ENCODE data around the gene HBA2. TPM values are rescaled to one million over a fixed set of nuclear protein-coding genes. Genes with fewer than 3 reads are reported as not detected.
"Not testable (repeated sequence)": the region's sequence is repeated elsewhere in the genome, so short reads cannot be mapped to it uniquely, and the experiment has no call there.

HBA2 gene
- total RNA-seq, 8 experiments from 2014 or later = 0.92 to 3.2 (median 1.1) TPM; not detected in 5

DNA sequence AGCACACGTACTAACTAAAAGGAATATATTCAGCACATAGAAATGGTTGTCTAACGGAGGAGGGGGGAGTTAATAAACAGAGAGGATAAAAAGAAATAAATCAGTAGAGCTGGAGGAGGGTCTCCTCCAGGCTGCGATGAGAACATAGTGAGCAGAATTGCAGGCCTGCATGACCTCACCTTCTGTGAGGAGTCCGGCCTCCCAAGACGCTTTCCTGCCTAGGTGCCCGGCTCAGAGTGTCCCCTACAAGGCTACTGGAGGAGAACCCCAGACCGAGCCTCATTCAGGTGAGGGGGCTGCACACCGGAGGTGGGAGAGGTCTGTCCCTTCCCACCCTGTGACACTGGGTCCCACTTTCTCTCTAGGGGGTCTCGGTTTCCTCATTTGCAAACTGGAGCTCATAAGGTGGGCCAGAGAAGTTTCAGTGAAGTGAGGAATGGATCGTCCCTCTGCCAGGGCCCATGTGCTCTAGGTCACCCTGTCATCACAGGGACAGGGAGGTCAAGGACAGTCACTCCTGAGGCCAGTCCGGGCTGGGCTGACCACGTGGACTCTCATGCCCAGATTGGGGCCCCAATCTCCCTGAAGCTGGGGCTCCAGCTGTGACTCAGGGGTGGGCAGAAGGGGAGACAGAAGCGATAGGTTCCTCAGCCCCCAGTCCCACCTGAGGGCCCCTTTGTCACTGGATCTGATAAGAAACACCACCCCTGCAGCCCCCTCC lies 10.2 kb upstream of the HBA2 start:
- Histone ChIP-seq H3K27ac (no peak overlapping the region), H3K4me3 (no peak overlapping the region), H3K4me1 (replicated peaks in 1 of 2) (peaks cover 17 to 23% of the 10 kb centered on the region in 2 donors)
- WGBS, 10 experiments = 77 to 100% (median 92%) methylated on average over 1 to 4 of the region's 13 CpGs; no CpG with 5 or more reads in 1 of the 10 experiments
- no peak for ATAC-seq (replicated peaks in 6 of 8)
- in situ Hi-C loops (cut with MboI; ENCODE audit: low pct_unique_long_range_greater_than_20kb in 2 of 9, low sequenced_read_pairs in 9 of 9, unreplicated experiment in 9 of 9) = no loop called here

DNA sequence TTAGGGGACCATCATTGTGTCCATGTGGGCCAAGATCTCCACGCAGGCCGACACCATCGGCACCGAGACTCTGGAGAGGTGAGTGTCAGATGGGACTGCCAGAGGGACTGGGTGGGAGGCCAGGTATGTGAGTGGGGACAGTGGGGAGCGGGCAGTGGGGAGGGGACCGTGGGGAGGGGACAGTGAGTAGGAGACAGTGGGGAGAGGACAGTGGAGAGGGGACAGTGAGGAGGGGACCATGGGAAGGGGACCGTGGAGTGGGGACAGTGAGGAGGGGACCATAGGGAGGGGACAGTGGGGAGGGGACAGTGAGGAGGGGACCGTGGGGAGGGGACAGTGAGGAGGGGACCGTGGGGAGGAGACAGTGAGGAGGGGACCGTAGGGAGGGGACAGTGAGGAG lies 9.5 kb upstream of the HBA2 start:
- ATAC-seq (replicated peaks in 6 of 8); in situ Hi-C loops (cut with MboI; ENCODE audit: low pct_unique_long_range_greater_than_20kb in 2 of 9, low sequenced_read_pairs in 9 of 9, unreplicated experiment in 9 of 9); H3K4me3 ChIP-seq; H3K27ac ChIP-seq: not testable (repeated sequence)
- no CpG with 5 or more reads among the region's 10 CpGs for WGBS, 10 experiments
- peaks cover 17 to 23% of the 10 kb centered on the region in 2 donors for H3K4me1 ChIP-seq (replicated peaks in 1 of 2)

DNA sequence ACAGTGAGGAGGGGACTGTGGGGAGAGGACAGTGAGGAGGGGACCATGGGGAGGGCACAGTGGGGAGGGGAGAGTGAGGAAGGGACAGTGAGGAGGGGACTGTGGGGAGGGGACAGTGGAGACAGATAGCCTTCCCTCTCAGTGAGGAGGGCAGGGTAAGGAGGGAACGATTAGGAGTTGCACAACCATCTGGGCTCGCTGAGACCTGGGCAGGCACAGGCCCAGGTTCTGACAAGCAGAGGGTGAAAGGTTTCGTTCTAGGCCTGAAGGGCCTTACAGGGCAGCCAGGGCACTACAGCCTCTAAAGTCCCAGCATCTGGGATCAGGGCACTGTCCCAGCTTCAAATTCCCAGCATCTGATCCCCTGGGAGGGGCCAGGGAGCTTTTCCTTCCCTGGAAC lies 9.0 kb upstream of the HBA2 start:
- in situ Hi-C loops (cut with MboI; ENCODE audit: low pct_unique_long_range_greater_than_20kb in 2 of 9, low sequenced_read_pairs in 9 of 9, unreplicated experiment in 9 of 9) = not testable (repeated sequence)

DNA sequence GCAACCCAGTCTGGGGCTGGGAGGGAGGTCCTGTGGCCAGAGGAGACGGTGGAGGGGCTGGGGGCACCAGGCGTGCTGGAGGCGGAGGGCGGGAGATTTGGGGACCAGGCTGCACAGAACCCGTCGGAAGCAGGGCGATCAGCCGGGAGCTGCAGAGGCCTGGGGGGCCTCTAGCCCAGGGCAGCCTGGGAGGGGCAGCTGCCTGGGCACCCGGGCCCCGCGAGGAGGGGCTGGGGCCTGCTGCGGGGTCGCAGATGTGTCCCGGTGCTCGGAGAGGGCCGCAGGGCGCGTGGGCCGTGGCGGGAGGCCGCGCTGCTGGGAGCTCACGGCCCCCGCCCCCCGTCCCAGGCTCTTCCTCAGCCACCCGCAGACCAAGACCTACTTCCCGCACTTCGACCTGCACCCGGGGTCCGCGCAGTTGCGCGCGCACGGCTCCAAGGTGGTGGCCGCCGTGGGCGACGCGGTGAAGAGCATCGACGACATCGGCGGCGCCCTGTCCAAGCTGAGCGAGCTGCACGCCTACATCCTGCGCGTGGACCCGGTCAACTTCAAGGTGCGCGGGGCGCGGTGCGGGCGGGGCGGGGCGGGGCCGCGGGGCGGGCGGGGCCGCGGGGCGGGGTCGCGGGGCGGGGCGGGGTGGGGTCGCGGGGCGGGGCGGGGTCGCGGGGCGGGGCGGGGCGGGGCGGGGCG lies 8.4 kb upstream of the HBA2 start:
- in situ Hi-C loops (cut with MboI; ENCODE audit: low pct_unique_long_range_greater_than_20kb in 2 of 9, low sequenced_read_pairs in 9 of 9, unreplicated experiment in 9 of 9); H3K4me3 ChIP-seq; H3K27ac ChIP-seq: not testable (repeated sequence)
- WGBS, 10 experiments = no CpG with 5 or more reads among the region's 80 CpGs
- H3K4me1 ChIP-seq (replicated peaks in 1 of 2) = peaks cover 17 to 23% of the 10 kb centered on the region in 2 donors
- ATAC-seq (replicated peaks in 6 of 8) = peak in 6 of 8 experiments; percentile 41 to 76 (median 71)

More for the DNA sequence above, 9.0 kb upstream of the HBA2 start:
- no CpG with 5 or more reads among the region's 3 CpGs for WGBS, 10 experiments
- H3K27ac ChIP-seq, H3K4me3 ChIP-seq: not testable (repeated sequence)
- ATAC-seq (replicated peaks in 6 of 8) = peak in 5 of 8 experiments; percentile 4 to 19 (median 17)
- H3K4me1 ChIP-seq (replicated peaks in 1 of 2) = peaks cover 17 to 23% of the 10 kb centered on the region in 2 donors

DNA sequence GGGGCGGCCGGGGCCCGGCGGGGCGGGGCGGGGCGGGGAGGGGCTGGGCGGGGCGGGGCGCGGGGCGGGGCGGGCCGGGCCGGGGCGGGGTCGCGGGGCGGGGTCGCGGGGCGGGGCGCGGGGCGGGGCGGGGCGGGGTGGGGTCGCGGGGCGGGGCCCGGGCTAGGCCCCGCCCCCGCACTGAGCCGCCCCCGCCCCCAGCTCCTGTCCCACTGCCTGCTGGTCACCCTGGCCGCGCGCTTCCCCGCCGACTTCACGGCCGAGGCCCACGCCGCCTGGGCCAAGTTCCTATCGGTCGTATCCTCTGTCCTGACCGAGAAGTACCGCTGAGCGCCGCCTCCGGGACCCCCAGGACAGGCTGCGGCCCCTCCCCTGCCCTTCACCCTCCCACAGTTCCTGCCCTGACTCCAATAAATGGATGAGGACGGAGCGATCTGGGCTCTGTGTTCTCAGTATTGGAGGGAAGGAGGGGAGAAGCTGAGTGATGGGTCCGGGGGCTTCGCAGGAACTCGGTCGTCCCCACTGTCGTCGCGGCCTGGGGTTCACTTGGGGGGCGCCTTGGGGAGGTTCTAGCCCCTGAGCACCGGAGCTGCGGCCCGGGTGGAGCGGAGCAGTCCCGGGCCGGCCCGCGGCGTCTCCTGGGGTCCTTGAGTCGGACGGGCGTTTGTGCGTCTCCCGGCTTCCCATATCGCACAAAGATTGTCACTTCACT lies 7.7 kb upstream of the HBA2 start:
- H3K27ac ChIP-seq = no peak overlapping the region
- WGBS, 10 experiments = 0 to 20% (median 0%) methylated on average over 1 of the region's 77 CpGs; no CpG with 5 or more reads in 7 of the 10 experiments
- in situ Hi-C loops (cut with MboI; ENCODE audit: low pct_unique_long_range_greater_than_20kb in 2 of 9, low sequenced_read_pairs in 9 of 9, unreplicated experiment in 9 of 9) = no loop called here
- H3K4me1 ChIP-seq (replicated peaks in 1 of 2) = peaks cover 17 to 23% of the 10 kb centered on the region in 2 donors
- H3K4me3 ChIP-seq = peak overlapping the region in 2 of 5 donors; percentile 19 to 34
- peak in 5 of 8 experiments; percentile 46 to 53 (median 50) for ATAC-seq (replicated peaks in 6 of 8)

DNA sequence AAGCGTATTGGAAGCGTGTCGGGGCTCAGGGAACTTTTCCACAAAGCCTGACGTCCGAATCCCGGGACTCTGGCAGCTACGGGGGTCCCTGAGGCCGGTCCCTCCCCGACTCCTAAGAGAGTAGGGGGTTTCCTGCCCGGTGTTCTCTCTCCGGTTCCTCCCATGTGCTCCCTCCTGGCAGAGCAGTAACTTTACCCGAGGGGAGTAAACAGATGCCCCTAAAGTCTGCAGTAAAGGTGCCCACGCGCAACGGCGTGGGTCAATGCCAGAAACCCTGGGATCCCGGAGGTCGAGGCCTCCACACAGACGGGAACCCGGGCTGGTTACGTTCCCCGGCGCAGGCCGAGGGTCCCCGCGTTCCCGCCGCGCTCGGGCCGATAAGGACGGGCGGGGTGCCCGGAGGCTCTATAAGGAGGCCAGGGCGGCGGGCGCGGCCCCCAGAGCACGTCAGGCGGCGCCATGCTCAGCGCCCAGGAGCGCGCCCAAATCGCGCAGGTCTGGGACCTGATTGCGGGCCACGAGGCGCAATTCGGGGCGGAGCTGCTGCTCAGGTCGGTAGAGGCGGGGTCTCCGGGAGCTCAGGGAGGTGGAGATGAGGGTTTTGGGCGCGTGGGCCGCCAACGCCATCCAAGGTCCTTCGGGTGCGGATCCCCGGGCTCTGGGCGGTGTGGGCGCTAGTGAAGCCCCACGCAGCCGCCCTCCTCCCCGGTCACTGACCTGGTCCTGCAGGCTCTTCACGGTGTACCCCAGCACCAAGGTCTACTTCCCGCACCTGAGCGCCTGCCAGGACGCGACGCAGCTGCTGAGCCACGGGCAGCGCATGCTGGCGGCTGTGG lies 6.9 kb upstream of the HBA2 start, which contains the start of gene HBM:
Gene HBM (plus strand): TSS at position 440 of the 836 bp plus-strand sequence. CDS start 20 bp downstream, at position 460.
- H3K27ac ChIP-seq = no peak within 1 kb of the TSS
- WGBS, 10 experiments = 0 to 4% (median 1%) methylated on average over 1 to 7 of the region's 75 CpGs; no CpG with 5 or more reads in 4 of the 10 experiments
- peaks cover 17 to 23% of the 10 kb centered on the region in 2 donors for H3K4me1 ChIP-seq (replicated peaks in 1 of 2)
- in situ Hi-C loops (cut with MboI; ENCODE audit: low pct_unique_long_range_greater_than_20kb in 2 of 9, low sequenced_read_pairs in 9 of 9, unreplicated experiment in 9 of 9) = no loop called here
- H3K4me3 ChIP-seq = peak within 1 kb of the TSS in 2 of 5 donors; percentile 19 to 34
- ATAC-seq (replicated peaks in 6 of 8) = peak in 2 of 8 experiments; percentile 9 to 12

DNA sequence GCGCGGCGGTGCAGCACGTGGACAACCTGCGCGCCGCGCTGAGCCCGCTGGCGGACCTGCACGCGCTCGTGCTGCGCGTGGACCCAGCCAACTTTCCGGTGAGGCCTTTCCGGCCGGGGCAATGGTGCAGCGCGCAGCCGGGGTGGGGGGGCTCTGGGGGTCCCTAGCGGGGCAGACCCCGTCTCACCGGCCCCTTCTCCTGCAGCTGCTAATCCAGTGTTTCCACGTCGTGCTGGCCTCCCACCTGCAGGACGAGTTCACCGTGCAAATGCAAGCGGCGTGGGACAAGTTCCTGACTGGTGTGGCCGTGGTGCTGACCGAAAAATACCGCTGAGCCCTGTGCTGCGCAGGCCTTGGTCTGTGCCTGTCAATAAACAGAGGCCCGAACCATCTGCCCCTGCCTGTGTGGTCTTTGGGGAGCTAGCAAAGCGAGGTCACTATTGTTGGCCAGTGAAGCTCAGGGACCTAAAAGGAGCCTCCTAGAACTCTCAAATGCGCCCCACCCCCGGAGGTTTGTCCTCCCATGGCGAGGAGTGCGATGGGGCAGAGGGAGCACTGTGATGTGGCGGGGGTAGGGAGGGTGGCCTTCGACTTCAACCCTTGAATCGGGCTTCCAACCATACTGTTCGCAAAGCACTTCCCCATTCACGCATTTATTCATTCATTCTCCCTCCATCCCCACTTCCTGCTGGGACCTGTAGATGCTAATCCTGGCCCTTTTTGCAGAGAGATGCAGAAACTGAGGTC lies 6.1 kb upstream of the HBA2 start:
- WGBS, 10 experiments = 0 to 20% (median 0%) methylated on average over 1 to 8 of the region's 45 CpGs; no CpG with 5 or more reads in 1 of the 10 experiments
- in situ Hi-C loops (cut with MboI; ENCODE audit: low pct_unique_long_range_greater_than_20kb in 2 of 9, low sequenced_read_pairs in 9 of 9, unreplicated experiment in 9 of 9) = no loop called here

DNA sequence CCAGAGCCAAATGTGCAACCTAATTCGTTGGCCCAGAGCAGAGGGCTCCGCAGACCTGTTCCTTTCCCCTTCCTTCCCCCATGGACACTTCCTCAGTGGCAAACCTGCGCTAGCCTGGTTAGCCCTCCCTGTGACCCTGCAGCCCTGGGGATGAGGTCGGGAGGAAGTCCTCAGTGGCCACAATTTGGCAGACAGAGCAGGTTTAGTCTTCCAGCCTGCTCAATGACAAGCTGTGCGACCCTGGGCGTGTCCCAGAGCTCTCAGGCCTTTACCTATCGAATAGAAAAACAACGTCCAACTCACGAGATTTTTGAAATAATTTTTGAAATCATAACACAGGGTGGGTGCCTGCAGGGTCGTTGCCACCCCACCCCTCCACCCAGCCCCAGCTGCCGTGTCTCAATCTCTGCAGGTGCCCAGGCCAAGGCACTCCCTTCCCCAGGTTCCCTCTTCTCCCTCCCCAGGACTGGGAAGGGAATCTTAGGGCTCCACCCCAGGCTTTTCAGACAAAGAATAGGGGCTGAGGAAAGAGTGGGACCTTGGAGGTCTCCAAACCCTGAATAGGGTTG lies 5.5 kb upstream of the HBA2 start:
- Histone ChIP-seq H3K4me3 (no peak overlapping the region), H3K27ac (no peak overlapping the region), H3K4me1 (replicated peaks in 1 of 2) (peaks cover 17 to 23% of the 10 kb centered on the region in 2 donors)
- ATAC-seq (replicated peaks in 6 of 8) = no peak
- in situ Hi-C loops (cut with MboI; ENCODE audit: low pct_unique_long_range_greater_than_20kb in 2 of 9, low sequenced_read_pairs in 9 of 9, unreplicated experiment in 9 of 9) = no loop called here
- WGBS, 10 experiments = 0 to 20% (median 12%) methylated on average over 1 to 8 of the region's 11 CpGs; no CpG with 5 or more reads in 1 of the 10 experiments

More for the DNA sequence above, 6.1 kb upstream of the HBA2 start:
- peak in 3 of 8 experiments; percentile 16 to 41 (median 36) for ATAC-seq (replicated peaks in 6 of 8)
- Histone ChIP-seq H3K4me1 (replicated peaks in 1 of 2) (peaks cover 17 to 23% of the 10 kb centered on the region in 2 donors), H3K27ac (no peak overlapping the region), H3K4me3 (peak overlapping the region in 1 of 5 donors; percentile 34)

DNA sequence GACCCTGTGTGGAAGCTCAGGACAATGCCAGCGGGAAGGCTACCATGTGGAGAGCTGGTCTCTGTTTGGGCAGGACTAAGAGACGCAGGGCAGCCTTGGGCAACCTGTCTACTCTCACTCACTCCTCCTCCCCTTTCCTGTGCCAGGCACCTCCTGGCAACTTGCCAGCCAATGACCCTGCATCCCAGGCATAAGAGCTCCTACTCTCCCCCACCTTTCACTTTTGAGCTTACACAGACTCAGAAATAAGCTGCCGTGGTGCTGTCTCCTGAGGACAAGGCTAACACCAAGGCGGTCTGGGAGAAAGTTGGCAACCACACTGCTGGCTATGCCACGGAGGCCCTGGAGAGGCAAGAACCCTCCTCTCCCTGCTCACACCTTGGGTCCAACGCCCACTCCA lies 4.3 kb upstream of the HBA2 start:
- 20 to 67% (median 50%) methylated on average over 1 to 3 of the region's 6 CpGs; no CpG with 5 or more reads in 6 of the 10 experiments for WGBS, 10 experiments
- ATAC-seq (replicated peaks in 6 of 8) = no peak
- H3K27ac ChIP-seq = no peak overlapping the region

DNA sequence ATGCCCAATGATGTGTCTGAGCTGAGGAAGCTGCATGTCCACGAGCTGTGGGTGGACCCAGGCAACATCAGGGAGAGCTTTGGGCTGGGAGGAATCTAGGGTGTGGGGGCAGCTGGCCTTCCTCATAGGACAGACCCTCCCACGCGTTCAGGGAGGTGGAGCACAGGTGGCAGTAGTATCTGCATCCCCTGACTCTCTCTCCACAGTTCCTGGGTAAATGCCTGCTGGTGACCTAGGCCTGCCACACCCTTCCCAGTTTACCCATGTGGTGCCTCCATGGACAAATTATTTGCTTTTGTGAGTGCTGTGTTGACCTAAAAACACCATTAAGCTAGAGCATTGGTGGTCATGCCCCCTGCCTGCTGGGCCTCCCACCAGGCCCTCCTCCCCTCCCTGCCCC lies 3.7 kb upstream of the HBA2 start:
- ATAC-seq (replicated peaks in 6 of 8) = no peak
- no peak overlapping the region for H3K27ac ChIP-seq
- no peak overlapping the region for H3K4me3 ChIP-seq
- in situ Hi-C loops (cut with MboI; ENCODE audit: low pct_unique_long_range_greater_than_20kb in 2 of 9, low sequenced_read_pairs in 9 of 9, unreplicated experiment in 9 of 9) = no loop called here
- H3K4me1 ChIP-seq (replicated peaks in 1 of 2) = peaks cover 17 to 23% of the 10 kb centered on the region in 2 donors
- 29 to 40% methylated on average over 2 to 3 of the region's 3 CpGs; no CpG with 5 or more reads in 8 of the 10 experiments for WGBS, 10 experiments

More for the DNA sequence above, 4.3 kb upstream of the HBA2 start:
- Histone ChIP-seq H3K4me1 (replicated peaks in 1 of 2) (peaks cover 17 to 23% of the 10 kb centered on the region in 2 donors), H3K4me3 (no peak overlapping the region)
- in situ Hi-C loops (cut with MboI; ENCODE audit: low pct_unique_long_range_greater_than_20kb in 2 of 9, low sequenced_read_pairs in 9 of 9, unreplicated experiment in 9 of 9) = no loop called here

DNA sequence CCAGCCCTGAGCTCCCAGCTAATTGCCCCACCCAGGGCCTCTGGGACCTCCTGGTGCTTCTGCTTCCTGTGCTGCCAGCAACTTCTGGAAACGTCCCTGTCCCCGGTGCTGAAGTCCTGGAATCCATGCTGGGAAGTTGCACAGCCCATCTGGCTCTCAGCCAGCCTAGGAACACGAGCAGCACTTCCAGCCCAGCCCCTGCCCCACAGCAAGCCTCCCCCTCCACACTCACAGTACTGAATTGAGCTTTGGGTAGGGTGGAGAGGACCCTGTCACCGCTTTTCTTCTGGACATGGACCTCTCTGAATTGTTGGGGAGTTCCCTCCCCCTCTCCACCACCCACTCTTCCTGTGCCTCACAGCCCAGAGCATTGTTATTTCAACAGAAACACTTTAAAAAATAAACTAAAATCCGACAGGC lies 2.6 kb upstream of the HBA2 start:
- peaks cover 15 to 21% of the 10 kb centered on the region in 2 donors for H3K4me1 ChIP-seq (replicated peaks in 1 of 2)
- ATAC-seq (replicated peaks in 6 of 8) = peak; percentile 23 to 68 (median 39)
- H3K27ac ChIP-seq; H3K4me3 ChIP-seq; in situ Hi-C loops (cut with MboI; ENCODE audit: low pct_unique_long_range_greater_than_20kb in 2 of 9, low sequenced_read_pairs in 9 of 9, unreplicated experiment in 9 of 9): not testable (repeated sequence)
- 0 to 20% (median 0%) methylated on average over 1 to 2 of the region's 5 CpGs; no CpG with 5 or more reads in 6 of the 10 experiments for whole genome bisulfite sequencing, 10 experiments

Measured in motor neuron (in vitro differentiated cells).